Progenitor cell of endocrine pancreas (in vitro differentiated cells): ENCODE results near the gene ZBTB40. TPM values are rescaled to one million over a fixed set of nuclear protein-coding genes. Genes with fewer than 3 reads are reported as not detected.

Source experiments
- DNase-seq: peaks from one replicate; pipeline ENCODE4 v3.0.0; 2021; ENCODE audit warnings: low spot score; ENCODE audit not compliant: unreplicated experiment
- H3K27ac Mint-ChIP-seq: 2 replicates; pipeline ENCODE4 v1.8.0; 2021; ENCODE audit warnings: mild to moderate bottlenecking, moderate library complexity, mixed read lengths
- H3K27me3 Mint-ChIP-seq: 2 replicates; pipeline ENCODE4 v1.8.0; 2021; ENCODE audit warnings: mixed read lengths
- H3K36me3 Mint-ChIP-seq: 2 replicates; pipeline ENCODE4 v1.8.0; 2022; ENCODE audit warnings: mixed read lengths; ENCODE audit not compliant: insufficient read depth
- H3K4me1 Mint-ChIP-seq: 2 replicates; pipeline ENCODE4 v1.8.0; 2021; ENCODE audit warnings: low read depth, mixed read lengths
- H3K4me3 Mint-ChIP-seq: 2 replicates; pipeline ENCODE4 v1.8.0; 2021; ENCODE audit warnings: low read depth, mild to moderate bottlenecking, moderate library complexity, mixed read lengths
- H3K9me3 Mint-ChIP-seq: 2 replicates; pipeline ENCODE4 v1.8.0; 2021; ENCODE audit warnings: low read depth, mixed read lengths
- total RNA-seq: library from RNA; stranded (reverse); gene quantifications from 2 replicates; pipeline ENCODE4 v1.2.1, GENCODE V29; 2021
- TF ChIP-seq, protein P1 (sequence below): fragments of 200-600 bp; sonication (generic); IDR thresholded peaks from one replicate; pipeline ENCODE4 v1.5.0; 2021; ENCODE audit warnings: antibody characterized with exemption, mild to moderate bottlenecking; ENCODE audit not compliant: unreplicated experiment

ZBTB40 gene
- total RNA-seq, 1 donor from 2014 or later = 40.9 TPM

- H3K4me3 Mint-ChIP-seq = no peak overlapping the region
- H3K4me1 Mint-ChIP-seq = peaks cover 43% of the 10 kb centered on the region
- no peaks in the 10 kb centered on the region for H3K36me3 Mint-ChIP-seq
- peaks cover 19% of the 10 kb centered on the region for H3K27me3 Mint-ChIP-seq
- H3K27ac Mint-ChIP-seq = no peak overlapping the region
- H3K9me3 Mint-ChIP-seq = no peaks in the 10 kb centered on the region
- TF ChIP-seq, protein P1, sequence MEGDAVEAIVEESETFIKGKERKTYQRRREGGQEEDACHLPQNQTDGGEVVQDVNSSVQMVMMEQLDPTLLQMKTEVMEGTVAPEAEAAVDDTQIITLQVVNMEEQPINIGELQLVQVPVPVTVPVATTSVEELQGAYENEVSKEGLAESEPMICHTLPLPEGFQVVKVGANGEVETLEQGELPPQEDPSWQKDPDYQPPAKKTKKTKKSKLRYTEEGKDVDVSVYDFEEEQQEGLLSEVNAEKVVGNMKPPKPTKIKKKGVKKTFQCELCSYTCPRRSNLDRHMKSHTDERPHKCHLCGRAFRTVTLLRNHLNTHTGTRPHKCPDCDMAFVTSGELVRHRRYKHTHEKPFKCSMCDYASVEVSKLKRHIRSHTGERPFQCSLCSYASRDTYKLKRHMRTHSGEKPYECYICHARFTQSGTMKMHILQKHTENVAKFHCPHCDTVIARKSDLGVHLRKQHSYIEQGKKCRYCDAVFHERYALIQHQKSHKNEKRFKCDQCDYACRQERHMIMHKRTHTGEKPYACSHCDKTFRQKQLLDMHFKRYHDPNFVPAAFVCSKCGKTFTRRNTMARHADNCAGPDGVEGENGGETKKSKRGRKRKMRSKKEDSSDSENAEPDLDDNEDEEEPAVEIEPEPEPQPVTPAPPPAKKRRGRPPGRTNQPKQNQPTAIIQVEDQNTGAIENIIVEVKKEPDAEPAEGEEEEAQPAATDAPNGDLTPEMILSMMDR = no peak
- no peak for DNase-seq
Measured at GRCh38 chr1:22410401-22410800, 41.2 kb upstream of the ZBTB40 start.

DNA sequence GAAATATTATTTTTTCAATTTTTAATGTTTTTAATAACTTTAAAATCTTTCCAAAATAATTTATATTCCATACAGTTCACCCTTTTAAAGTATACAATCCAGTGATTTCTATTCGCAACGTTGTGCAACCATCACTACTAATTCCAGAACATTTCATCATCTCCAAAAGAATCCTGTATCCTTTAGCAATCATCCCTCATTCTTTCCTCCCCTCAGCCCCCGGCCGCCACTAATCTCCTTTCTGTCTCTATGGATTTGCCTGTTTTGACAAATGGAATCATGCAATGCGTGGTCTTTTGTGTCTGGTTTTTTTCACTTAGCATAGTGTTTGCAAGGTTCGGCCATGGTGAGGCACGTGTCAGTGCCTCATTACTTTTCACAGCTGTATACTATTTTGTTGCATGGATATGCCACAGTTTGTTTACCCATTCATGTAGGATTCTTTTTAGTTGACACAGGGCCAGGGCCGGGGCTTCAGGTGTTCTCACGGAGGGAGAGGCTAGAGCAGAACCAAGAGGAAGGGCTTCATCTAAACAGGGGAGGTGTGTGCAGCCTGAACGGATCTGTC is 40.6 kb upstream of the ZBTB40 start:
- H3K4me1 Mint-ChIP-seq = peaks cover 43% of the 10 kb centered on the region
- H3K27ac Mint-ChIP-seq = peak overlapping the region; percentile 1
- peaks cover 19% of the 10 kb centered on the region for H3K27me3 Mint-ChIP-seq
- TF ChIP-seq, protein P1 = no peak
- H3K9me3 Mint-ChIP-seq = no peaks in the 10 kb centered on the region
- no peaks in the 10 kb centered on the region for H3K36me3 Mint-ChIP-seq
- no peak overlapping the region for H3K4me3 Mint-ChIP-seq
- DNase-seq = no peak

DNA sequence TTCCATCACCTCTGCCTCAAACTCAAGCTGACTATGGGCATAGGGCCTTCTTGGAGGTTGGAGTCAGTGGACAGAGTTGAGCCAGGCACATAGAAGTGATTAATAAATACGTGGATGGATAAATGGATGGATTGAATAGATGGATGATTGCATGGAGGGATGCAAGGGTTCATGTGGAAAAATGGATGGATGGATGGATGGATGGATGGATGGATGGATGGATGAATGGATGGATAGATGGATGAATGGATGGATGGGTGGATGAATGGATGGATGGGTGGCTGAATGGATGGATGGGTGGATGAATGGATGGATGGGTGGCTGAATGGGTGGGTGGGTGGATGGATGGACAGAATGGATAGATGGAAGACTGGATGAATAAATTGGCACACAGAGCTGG is 40.1 kb upstream of the ZBTB40 start:
- H3K27me3 Mint-ChIP-seq = peaks cover 19% of the 10 kb centered on the region
- no peaks in the 10 kb centered on the region for H3K36me3 Mint-ChIP-seq
- no peaks in the 10 kb centered on the region for H3K9me3 Mint-ChIP-seq
- H3K27ac Mint-ChIP-seq = no peak overlapping the region
- peaks cover 43% of the 10 kb centered on the region for H3K4me1 Mint-ChIP-seq
- TF ChIP-seq, protein P1 = no peak
- no peak for DNase-seq
- H3K4me3 Mint-ChIP-seq = no peak overlapping the region

- H3K4me3 Mint-ChIP-seq = peak overlapping the region; percentile 27
Measured at GRCh38 chr1:22412932-22413727, 38.5 kb upstream of the ZBTB40 start.

DNA sequence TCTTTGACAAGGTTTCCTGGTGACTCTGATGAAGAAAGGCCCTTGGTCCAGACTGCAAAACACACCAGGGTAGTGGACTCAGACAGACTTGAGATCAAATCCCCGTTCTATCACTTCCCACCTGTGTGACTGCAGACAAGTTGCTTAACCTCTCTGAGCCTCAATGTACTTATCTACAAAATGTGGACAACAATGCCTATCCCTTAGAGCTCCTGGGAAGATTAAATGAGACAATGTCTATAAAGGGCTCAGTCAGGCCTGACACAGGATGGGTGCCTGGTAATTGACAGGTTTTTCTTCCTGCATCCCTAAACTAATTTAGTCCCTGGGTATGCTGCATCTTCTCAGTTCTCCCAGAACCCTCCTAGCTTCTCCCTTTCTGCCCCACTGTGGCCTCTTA is 37.9 kb upstream of the ZBTB40 start:
- H3K27me3 Mint-ChIP-seq = peaks cover 15% of the 10 kb centered on the region
- TF ChIP-seq, protein P1 = no peak
- H3K27ac Mint-ChIP-seq = peak overlapping the region; percentile 96
- DNase-seq = no peak
- no peaks in the 10 kb centered on the region for H3K9me3 Mint-ChIP-seq
- peaks cover 37% of the 10 kb centered on the region for H3K4me1 Mint-ChIP-seq
- no peaks in the 10 kb centered on the region for H3K36me3 Mint-ChIP-seq
- H3K4me3 Mint-ChIP-seq = peak overlapping the region; percentile 37

More at GRCh38 chr1:22412932-22413727, 38.5 kb upstream of the ZBTB40 start:
- TF ChIP-seq, protein P1 = no peak
- H3K9me3 Mint-ChIP-seq = no peaks in the 10 kb centered on the region
- no peak for DNase-seq
- peak overlapping the region; percentile 96 for H3K27ac Mint-ChIP-seq
- peaks cover 13% of the 10 kb centered on the region for H3K27me3 Mint-ChIP-seq
- peaks cover 40% of the 10 kb centered on the region for H3K4me1 Mint-ChIP-seq
- H3K36me3 Mint-ChIP-seq = no peaks in the 10 kb centered on the region
